IMR-90 (cell line): ENCODE measurements around the gene ARHGAP24. TPM values are rescaled to one million over a fixed set of nuclear protein-coding genes. Genes with fewer than 3 reads are reported as not detected.

ENCODE experiments used
- ATAC-seq: fragments of 200-7000 bp; cut with Tn5 transposase; 2 replicates; pipeline ENCODE4 v1.9.1; 2020; ENCODE audit warnings: low read depth, mild to moderate bottlenecking, moderate library complexity
- BruUV-seq: library from RNA; stranded (reverse); fragments of 400-500 nt; replicated peaks from 2 replicates; lab custom pipeline; 2021; lab: Mats Ljungman, UMichigan
- CTCF ChIA-PET: fragments of 300-600 bp; formaldehyde crosslinking; extraction: SDS; loops from one replicate; lab custom pipeline; 2021; ENCODE audit warnings: antibody characterized with exemption; lab: Yijun Ruan, JAX
- POLR2A ChIA-PET: fragments of 300-600 bp; sonication (Branson Sonifier 250); formaldehyde crosslinking; loops from one replicate; lab custom pipeline; 2022; ENCODE audit warnings: antibody characterized with exemption; ENCODE audit not compliant: unreplicated experiment; lab: Charles Lee
- DNase-seq: peaks from one replicate; pipeline ENCODE4 v3.0.0; 2013
- H2AFZ ChIP-seq: replicated peaks from 2 replicates; pipeline ENCODE3; 2013; ENCODE audit warnings: low read length, mild to moderate bottlenecking; ENCODE audit not compliant: poor library complexity
- H2AK5ac ChIP-seq: 2 replicates; pipeline ENCODE4 v1.6.1; 2013; ENCODE audit warnings: low read depth, low read length, inconsistent platforms
- H2AK9ac ChIP-seq: replicated peaks from 2 replicates; pipeline ENCODE3; 2013; ENCODE audit warnings: mild to moderate bottlenecking, low read depth, low read length, moderate library complexity; ENCODE audit not compliant: poor library complexity
- H2BK120ac ChIP-seq: 2 replicates; pipeline ENCODE4 v1.6.1; 2013; ENCODE audit warnings: low read depth, low read length, inconsistent platforms
- H2BK15ac ChIP-seq: 3 replicates; pipeline ENCODE4 v1.6.1; 2013; ENCODE audit warnings: low read depth, low read length, inconsistent platforms
- H2BK20ac ChIP-seq: 2 replicates; pipeline ENCODE4 v1.6.1; 2013; ENCODE audit warnings: low read depth, mild to moderate bottlenecking, inconsistent platforms, low read length, moderate library complexity
- H2BK5ac ChIP-seq: 2 replicates; pipeline ENCODE4 v1.6.1; 2013; ENCODE audit warnings: mild to moderate bottlenecking, low read depth, low read length, inconsistent platforms; ENCODE audit not compliant: poor library complexity, severe bottlenecking
- H3K14ac ChIP-seq: replicated peaks from 2 replicates; pipeline ENCODE4 v1.6.1; 2013; ENCODE audit warnings: low read depth, low read length, inconsistent platforms
- H3K18ac ChIP-seq: 2 replicates; pipeline ENCODE4 v1.6.1; 2013; ENCODE audit warnings: low read depth, low read length, control low read depth
- H3K23ac ChIP-seq: 2 replicates; pipeline ENCODE4 v1.6.1; 2013; ENCODE audit warnings: low read depth, low read length, inconsistent platforms
- H3K27ac ChIP-seq: 2 replicates; pipeline ENCODE4 v1.5.1; 2013; ENCODE audit warnings: mild to moderate bottlenecking, control low read depth, low read length; ENCODE audit not compliant: insufficient read depth
- H3K27me3 ChIP-seq: 2 replicates; pipeline ENCODE4 v1.6.1; 2013; ENCODE audit warnings: low read length; ENCODE audit not compliant: control insufficient read depth, insufficient read depth
- H3K36me3 ChIP-seq: 2 replicates; pipeline ENCODE4 v1.6.1; 2013; ENCODE audit warnings: low read length, mixed read lengths; ENCODE audit not compliant: control insufficient read depth, insufficient read depth
- H3K4ac ChIP-seq: 2 replicates; pipeline ENCODE4 v1.6.1; 2013; ENCODE audit warnings: low read depth, low read length, inconsistent platforms
- H3K4me1 ChIP-seq: 2 replicates; pipeline ENCODE4 v1.6.1; 2013; ENCODE audit warnings: low read length, mixed read lengths; ENCODE audit not compliant: control insufficient read depth, insufficient read depth
- H3K4me2 ChIP-seq: 2 replicates; pipeline ENCODE4 v1.6.1; 2013; ENCODE audit warnings: low read depth, mild to moderate bottlenecking, control low read depth, low read length, moderate library complexity
- H3K4me3 ChIP-seq: 2 replicates; pipeline ENCODE4 v1.5.1; 2013; ENCODE audit warnings: low read depth, mild to moderate bottlenecking, control low read depth, low read length, moderate library complexity; ENCODE audit not compliant: insufficient read depth
- H3K56ac ChIP-seq: 2 replicates; pipeline ENCODE4 v1.6.1; 2013; ENCODE audit warnings: low read length, inconsistent platforms; ENCODE audit not compliant: insufficient read depth; ENCODE audit errors: extremely low read depth
- H3K79me1 ChIP-seq, 2 experiments: 2 replicates each; pipeline ENCODE4 v1.6.1; 2013; ENCODE audit warnings: low read length in 2 of 2, inconsistent platforms in 1 of 2, low read depth in 1 of 2
- H3K9ac ChIP-seq: 2 replicates; pipeline ENCODE4 v1.6.1; 2013; ENCODE audit warnings: low read depth, low read length, control low read depth
- H3K9me1 ChIP-seq: 2 replicates; pipeline ENCODE4 v1.6.1; 2013; ENCODE audit warnings: low read length, inconsistent platforms; ENCODE audit not compliant: insufficient read depth
- H3K9me3 ChIP-seq: 2 replicates; pipeline ENCODE4 v1.6.1; 2013; ENCODE audit warnings: low read length; ENCODE audit not compliant: control insufficient read depth, insufficient read depth
- H4K20me1 ChIP-seq: 2 replicates; pipeline ENCODE4 v1.6.1; 2013; ENCODE audit warnings: low read length, inconsistent platforms; ENCODE audit not compliant: insufficient read depth
- H4K5ac ChIP-seq: 2 replicates; pipeline ENCODE4 v1.6.1; 2013; ENCODE audit warnings: mild to moderate bottlenecking, low read depth, low read length, control low read depth
- H4K8ac ChIP-seq, 2 experiments: 2 replicates each; pipeline ENCODE4 v1.6.1; 2013; ENCODE audit warnings: low read depth in 2 of 2, low read length in 2 of 2, control low read depth in 1 of 2, inconsistent platforms in 1 of 2
- H4K91ac ChIP-seq: 2 replicates; pipeline ENCODE4 v1.6.1; 2013; ENCODE audit warnings: low read depth, low read length, inconsistent platforms; ENCODE audit not compliant: insufficient read depth
- MAFK ChIP-seq: IDR thresholded peaks from 2 replicates; pipeline ENCODE4 v1.6.1; 2012; ENCODE audit warnings: low read depth, low read length, improper control_type of control experiment
- SMC3 ChIP-seq: fragments of 150-350 bp; IDR thresholded peaks from 2 replicates; pipeline ENCODE4 v1.6.1; 2016; ENCODE audit warnings: low read depth, mild to moderate bottlenecking, antibody characterized with exemption, low read length, moderate library complexity
- WGBS, 2 experiments: methylation state at CpG; one replicate each; pipeline versions ENCODE4 v1.1.5 to v1.1.7; 2013; ENCODE audit warnings: missing lambda C conversion rate in 2 of 2; ENCODE audit not compliant: insufficient read length in 1 of 2; ENCODE audit errors: extremely low coverage in 2 of 2; 5-methylcytosine and 5-hydroxymethylcytosine counted together
- dilution Hi-C: fragments of 300-500 bp; cut with HindIII; formaldehyde crosslinking; loops from one replicate; pipeline ENCODE4 v1.14.3; 2018; ENCODE audit warnings: low sequenced_read_pairs; ENCODE audit not compliant: unreplicated experiment
- in situ Hi-C: fragments of 300-500 bp; cut with MboI; formaldehyde crosslinking; loops from 3 replicates; pipeline ENCODE4 v1.14.3; 2019; ENCODE audit warnings: low sequenced_read_pairs, inconsistent platforms, mixed read lengths
- intact Hi-C: fragments of 100-400 bp; cut with micrococcal nuclease; formaldehyde crosslinking; loops from 2 replicates; pipeline ENCODE4 v1.10.0; 2022
- polyA plus RNA-seq, 3 experiments: library from polyadenylated mRNA; depleted of rRNA; stranded (reverse); fragments of >200 nt; gene quantifications; 2 replicates each; pipeline ENCODE4 v1.2.3, GENCODE V29; 2012; ENCODE audit warnings: low replicate concordance in 1 of 3
- total RNA-seq: library from RNA; depleted of rRNA; stranded (reverse); fragments of >200 nt; gene quantifications from 2 replicates; pipeline ENCODE4 v1.2.3, GENCODE V29; 2012

ARHGAP24 gene
- total and polyA plus RNA-seq, 2 of the 4 experiments (the other 2 are of a cell fraction): 11.9 to 24.0 TPM

GRCh38 chr4:85713005-85713404 is 238.1 kb downstream of the ARHGAP24 start:
- Histone ChIP-seq H3K9ac (no peak overlapping the region), H3K4me1 (no peaks in the 10 kb centered on the region), H3K18ac (no peak overlapping the region), H2BK15ac (no peak overlapping the region), H3K23ac (no peak overlapping the region), H3K9me3 (no peaks in the 10 kb centered on the region), H2BK20ac (no peak overlapping the region), H2BK120ac (no peak overlapping the region), H2AFZ (no peak overlapping the region), H3K36me3 (no peaks in the 10 kb centered on the region), H3K4me2 (no peak overlapping the region), H3K4ac (no peak overlapping the region), H4K5ac (no peak overlapping the region), H3K56ac (no peak overlapping the region), H2AK9ac (no peak overlapping the region), H2AK5ac (no peak overlapping the region), H3K14ac (no peak overlapping the region), H3K27me3 (no peaks in the 10 kb centered on the region), H3K79me1 (no peaks in the 10 kb centered on the region), H4K20me1 (no peaks in the 10 kb centered on the region), H3K4me3 (no peak overlapping the region), H3K9me1 (no peaks in the 10 kb centered on the region), H4K8ac (no peak overlapping the region), H4K91ac (no peak overlapping the region), H2BK5ac (no peak overlapping the region), H3K27ac (no peak overlapping the region)
- TF ChIP-seq MAFK (no peak), SMC3 (no peak)
- ATAC-seq (no peak), DNase-seq (no peak)
- WGBS, 2 experiments: no CpG with 5 or more reads among the region's 5 CpGs
- in situ Hi-C loops: no loop called here
- intact Hi-C loops: no loop called here
- dilution Hi-C loops: no loop called here
- BruUV-seq: no TSS peak
- ChIA-PET CTCF (interaction anchor here (0.7 kb wide), 1 partner anchor 261 kb away, joined by 4 read pairs; no protein-coding TSS in a partner anchor), POLR2A (no interaction called here)
